Naive B cell (primary cell): ENCODE results near the gene DNAH1. TPM values are rescaled to one million over a fixed set of nuclear protein-coding genes. Genes with fewer than 3 reads are reported as not detected.
"Not testable (repeated sequence)": the region's sequence is repeated elsewhere in the genome, so short reads cannot be mapped to it uniquely, and the experiment has no call there.

Source experiments
- ATAC-seq, 2 donors: fragments of 150-1000 bp; cut with Tn5 transposase; 2 replicates each; pipeline ENCODE4 v1.10.0; 2021; ENCODE audit warnings: low read depth in 2 of 2, mild to moderate bottlenecking in 2 of 2, moderate library complexity in 2 of 2
- DNase-seq: peaks from one replicate; pipeline ENCODE4 v3.0.0; 2022
- H3K27ac Mint-ChIP-seq, 6 donors: one replicate each; pipeline ENCODE4 v1.8.0; 2020 to 2022; ENCODE audit warnings: mild to moderate bottlenecking in 6 of 6, mixed read lengths in 6 of 6, moderate library complexity in 5 of 6, inconsistent platforms in 2 of 6
- H3K27me3 Mint-ChIP-seq, 3 donors: one replicate each; pipeline ENCODE4 v1.8.0; 2021 to 2022; ENCODE audit warnings: mixed read lengths in 3 of 3, mild to moderate bottlenecking in 1 of 3
- H3K36me3 Mint-ChIP-seq, 2 donors: one replicate each; pipeline ENCODE4 v1.8.0; 2020 to 2022; ENCODE audit warnings: mixed read lengths in 2 of 2, inconsistent platforms in 1 of 2, mild to moderate bottlenecking in 1 of 2
- H3K4me1 Mint-ChIP-seq, 3 donors: one replicate each; pipeline ENCODE4 v1.8.0; 2020 to 2022; ENCODE audit warnings: mixed read lengths in 3 of 3, inconsistent platforms in 1 of 3, mild to moderate bottlenecking in 1 of 3, moderate library complexity in 1 of 3
- H3K4me3 Mint-ChIP-seq, 8 donors: one replicate each; pipeline ENCODE4 v1.8.0; 2020 to 2022; ENCODE audit warnings: mild to moderate bottlenecking in 8 of 8, mixed read lengths in 8 of 8, moderate library complexity in 8 of 8, inconsistent platforms in 2 of 8
- H3K9me3 Mint-ChIP-seq, 7 donors: one replicate each; pipeline ENCODE4 v1.8.0; 2020 to 2022; ENCODE audit warnings: mixed read lengths in 7 of 7, mild to moderate bottlenecking in 5 of 7, inconsistent platforms in 2 of 7, moderate library complexity in 1 of 7
- polyA plus RNA-seq, 6 donors: library from polyadenylated mRNA; unstranded; fragments of 300-500 nt; fragmentation: Illumina TruSeq; gene quantifications; one replicate each; pipeline ENCODE4 v1.2.3, GENCODE V29; 2021; ENCODE audit warnings: low read depth in 6 of 6

DNAH1 gene
- polyA plus RNA-seq: 1 to 10 TPM in 2 of 6 donors, under 1 TPM in 3, not detected in 1; 0.45 to 1.6 (median 0.65) TPM

- peak within 1 kb of the TSS in 3 of 6 donors; percentile 40 to 88 (median 72) for H3K27ac Mint-ChIP-seq
- H3K4me1 Mint-ChIP-seq: peaks cover 28 to 42% (median 40%) of the 10 kb centered on the region in 3 donors
- H3K36me3 Mint-ChIP-seq: no peaks in the 10 kb centered on the region
- ATAC-seq (no peak), DNase-seq (no peak)
- no peaks in the 10 kb centered on the region for H3K9me3 Mint-ChIP-seq
- H3K4me3 Mint-ChIP-seq: peak within 1 kb of the TSS in 6 of 8 donors; percentile 38 to 79 (median 64)
- H3K27me3 Mint-ChIP-seq: no peaks in the 10 kb centered on the region
Measured at GRCh38 chr3:52315977-52316764, at the start of gene DNAH1. Gene DNAH1, plus strand, starts transcription at chr3:52316319. Its CDS starts 6,124 bp downstream, at chr3:52322443.

DNA sequence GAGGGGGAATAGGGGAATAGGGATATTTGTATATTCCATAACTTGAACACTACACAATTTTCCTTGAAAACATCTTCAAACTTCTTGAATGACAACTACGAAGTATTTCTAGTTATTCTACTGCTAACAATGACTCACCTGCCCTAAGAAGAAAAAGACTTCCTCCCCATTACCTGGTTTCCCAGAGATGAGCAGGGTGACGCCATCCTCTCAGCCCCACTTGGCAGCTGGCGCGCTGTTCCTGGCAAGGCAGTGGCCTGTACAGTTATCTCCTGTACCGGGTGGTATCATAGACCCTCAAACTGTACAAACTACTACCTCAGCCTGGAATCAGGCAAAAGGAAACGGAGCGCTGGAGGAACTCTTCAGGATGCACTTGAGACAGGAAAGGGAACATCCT is 48.1 kb upstream of the DNAH1 start:
- Mint-ChIP-seq H3K27me3 (no peaks in the 10 kb centered on the region), H3K27ac (peak overlapping the region in 3 of 6 donors; percentile 44 to 93 (median 92)), H3K4me3 (peak overlapping the region in 1 of 8 donors; percentile 5), H3K4me1 (peaks cover 37 to 63% (median 50%) of the 10 kb centered on the region in 3 donors), H3K36me3 (peaks cover 16 to 32% of the 10 kb centered on the region in 2 donors), H3K9me3 (no peaks in the 10 kb centered on the region)
- DNase-seq (no peak), ATAC-seq (no peak)

GRCh38 chr3:52269776-52270175 is 46.3 kb upstream of the DNAH1 start:
- Mint-ChIP-seq H3K4me1 (peaks cover 28 to 63% (median 49%) of the 10 kb centered on the region in 3 donors), H3K36me3 (peaks cover 8 to 15% of the 10 kb centered on the region in 2 donors), H3K27ac (peak overlapping the region in 3 of 6 donors; percentile 52 to 91 (median 77)), H3K9me3 (no peaks in the 10 kb centered on the region), H3K27me3 (no peaks in the 10 kb centered on the region), H3K4me3 (peak overlapping the region in 1 of 8 donors; percentile 6)
- ATAC-seq: no peak
- DNase-seq: no peak

GRCh38 chr3:52270252-52270754 is 45.8 kb upstream of the DNAH1 start:
- Mint-ChIP-seq H3K4me1 (peaks cover 30 to 69% (median 51%) of the 10 kb centered on the region in 3 donors), H3K36me3 (peaks cover 8 to 14% of the 10 kb centered on the region in 2 donors), H3K4me3 (peak overlapping the region in 5 of 8 donors; percentile 6 to 70 (median 25)), H3K9me3 (no peaks in the 10 kb centered on the region), H3K27me3 (no peaks in the 10 kb centered on the region), H3K27ac (peak overlapping the region in 5 of 6 donors; percentile 54 to 91 (median 80))
- no peak for DNase-seq
- ATAC-seq: peak; percentile 35 to 59

DNA sequence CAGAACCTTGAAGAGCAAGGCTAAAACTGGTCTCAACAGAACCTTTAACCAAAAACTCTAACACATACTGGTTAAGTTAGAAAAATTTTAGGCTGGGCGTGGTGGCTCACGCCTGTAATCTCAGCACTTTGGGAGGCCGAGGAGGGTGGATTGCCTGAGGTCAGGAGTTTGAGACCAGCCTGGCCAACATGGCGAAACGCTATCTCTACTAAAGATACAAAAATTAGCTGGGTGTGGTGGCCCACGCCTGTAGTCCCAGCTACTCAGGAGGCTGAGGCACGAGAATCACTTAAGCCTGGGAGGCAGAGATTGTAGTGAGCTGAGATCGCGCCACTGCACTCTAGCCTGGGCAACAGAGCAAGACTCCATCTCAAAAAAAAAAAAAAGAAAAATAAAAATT is 43.9 kb upstream of the DNAH1 start:
- Mint-ChIP-seq H3K4me1 (peaks cover 45 to 86% (median 68%) of the 10 kb centered on the region in 3 donors), H3K36me3 (peaks cover 4 to 15% of the 10 kb centered on the region in 2 donors), H3K4me3 (peak overlapping the region in 3 of 8 donors; percentile 12 to 40 (median 18)), H3K27ac (peak overlapping the region in 3 of 6 donors; percentile 77 to 78 (median 77))
- H3K27me3 Mint-ChIP-seq, H3K9me3 Mint-ChIP-seq, DNase-seq, ATAC-seq: not testable (repeated sequence)

DNA sequence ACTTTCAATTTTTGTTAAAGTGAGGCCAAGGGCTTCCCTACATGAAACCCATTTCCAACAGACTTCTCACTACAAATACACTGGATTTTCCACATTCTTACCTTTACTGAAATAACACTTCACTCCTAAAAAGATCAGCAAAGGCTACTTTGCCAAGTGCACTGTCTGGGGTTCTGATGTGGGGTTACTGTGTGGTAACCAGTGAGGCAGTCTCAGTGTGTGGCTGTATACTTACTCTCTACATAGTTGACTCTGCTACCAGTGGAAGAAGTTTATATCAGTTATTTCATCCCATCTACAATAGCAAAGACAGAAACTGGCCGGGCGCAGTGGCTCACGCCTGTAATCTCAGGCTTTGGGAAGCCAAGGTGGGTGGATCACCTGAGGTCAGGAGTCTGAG is 43.3 kb upstream of the DNAH1 start:
- H3K4me1 Mint-ChIP-seq: peaks cover 46 to 86% (median 74%) of the 10 kb centered on the region in 3 donors
- no peaks in the 10 kb centered on the region for H3K27me3 Mint-ChIP-seq
- H3K9me3 Mint-ChIP-seq: no peaks in the 10 kb centered on the region
- peak overlapping the region in 2 of 8 donors; percentile 12 to 13 for H3K4me3 Mint-ChIP-seq
- peak overlapping the region in 2 of 6 donors; percentile 34 to 49 for H3K27ac Mint-ChIP-seq
- DNase-seq (no peak), ATAC-seq (no peak)
- peaks cover 4 to 15% of the 10 kb centered on the region in 2 donors for H3K36me3 Mint-ChIP-seq

GRCh38 chr3:52274781-52275180 is 41.3 kb upstream of the DNAH1 start:
- H3K9me3 Mint-ChIP-seq, ATAC-seq, H3K27me3 Mint-ChIP-seq, DNase-seq, H3K36me3 Mint-ChIP-seq: not testable (repeated sequence)
- Mint-ChIP-seq H3K27ac (peak overlapping the region in 2 of 6 donors; percentile 81 to 85), H3K4me3 (peak overlapping the region in 5 of 8 donors; percentile 2 to 98 (median 79)), H3K4me1 (peaks cover 49 to 83% (median 73%) of the 10 kb centered on the region in 3 donors)

GRCh38 chr3:52277071-52277964 is 38.8 kb upstream of the DNAH1 start:
- H3K27me3 Mint-ChIP-seq: no peaks in the 10 kb centered on the region
- H3K4me1 Mint-ChIP-seq: peaks cover 34 to 63% (median 51%) of the 10 kb centered on the region in 3 donors
- H3K27ac Mint-ChIP-seq: peak overlapping the region; percentile 87 to 99 (median 96)
- no peaks in the 10 kb centered on the region for H3K9me3 Mint-ChIP-seq
- peaks cover 0 to 9% of the 10 kb centered on the region in 2 donors for H3K36me3 Mint-ChIP-seq
- ATAC-seq (peak; percentile 8 to 11), DNase-seq (peak; percentile 50)
- H3K4me3 Mint-ChIP-seq: peak overlapping the region; percentile 96 to 100 (median 98)

DNA sequence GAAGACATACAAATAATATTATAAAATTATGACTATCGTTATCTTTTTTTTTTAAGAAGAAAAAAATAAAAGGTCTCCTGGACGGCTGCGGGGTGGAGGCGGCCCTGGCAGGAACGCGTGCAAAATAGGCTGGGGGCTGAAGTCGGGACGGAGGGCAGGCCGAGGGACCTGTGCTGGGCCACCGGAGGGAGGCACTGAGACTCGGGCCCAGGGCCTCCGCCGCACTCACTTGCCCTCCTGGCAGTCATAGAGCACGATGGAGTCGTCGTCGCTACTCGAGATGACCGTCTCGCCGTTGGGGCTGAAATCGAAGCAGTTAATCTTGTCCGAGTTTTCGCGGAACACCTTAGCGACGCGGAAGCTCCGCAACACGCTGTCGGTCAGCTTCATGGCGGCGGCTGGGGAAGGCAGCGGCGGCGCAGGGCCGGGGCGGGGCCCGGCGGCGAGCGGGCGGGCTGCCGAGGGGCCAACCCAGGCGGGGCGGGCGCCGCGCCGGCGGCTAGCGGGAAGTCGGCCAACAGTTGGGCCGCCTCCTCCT is 38.1 kb upstream of the DNAH1 start:
- peak; percentile 86 for DNase-seq
- Mint-ChIP-seq H3K27me3 (no peaks in the 10 kb centered on the region), H3K4me3 (peak overlapping the region; percentile 96 to 100 (median 98)), H3K36me3 (peaks cover 0 to 9% of the 10 kb centered on the region in 2 donors), H3K27ac (peak overlapping the region; percentile 95 to 99 (median 99)), H3K4me1 (peaks cover 30 to 58% (median 46%) of the 10 kb centered on the region in 3 donors), H3K9me3 (no peaks in the 10 kb centered on the region)
- peak; percentile 69 to 71 for ATAC-seq

DNA sequence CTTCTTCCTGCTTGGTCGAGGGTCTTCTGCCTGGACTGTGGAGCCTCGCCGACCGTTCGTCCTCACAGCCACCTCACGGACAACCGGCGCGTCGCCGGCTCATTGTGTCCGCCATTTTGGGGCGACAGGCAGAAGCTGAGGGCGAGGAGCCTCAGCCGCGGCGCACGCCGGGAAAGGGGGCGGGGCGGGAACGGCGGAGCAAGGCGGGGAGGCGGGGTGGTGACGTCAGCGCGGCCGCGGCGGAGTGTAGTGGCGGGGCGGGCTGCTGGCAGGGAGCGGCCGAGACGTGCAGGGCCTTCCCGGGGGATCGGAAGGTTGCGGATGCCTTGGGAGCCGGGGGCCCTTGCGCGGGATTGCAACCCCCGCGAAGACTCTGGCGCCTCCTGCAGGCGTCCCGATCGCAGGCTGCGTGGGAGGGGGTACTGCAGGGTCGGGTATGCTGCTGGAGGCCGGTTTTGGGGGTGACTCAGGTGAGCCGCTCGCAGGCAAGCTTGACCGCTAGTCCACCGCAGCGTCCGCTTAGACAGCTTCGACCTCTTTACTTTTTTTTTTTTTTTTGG is 37.5 kb upstream of the DNAH1 start, which contains the start of gene WDR82:
TSS of gene WDR82 (minus strand) at position 140 of the 560 bp plus-strand sequence. CDS start 288 bp downstream, outside the sequence.
- peak within 1 kb of the TSS; percentile 95 to 99 (median 99) for H3K27ac Mint-ChIP-seq
- peaks cover 0 to 9% of the 10 kb centered on the region in 2 donors for H3K36me3 Mint-ChIP-seq
- H3K9me3 Mint-ChIP-seq: no peaks in the 10 kb centered on the region
- ATAC-seq (peak; percentile 87), DNase-seq (peak; percentile 96)
- peaks cover 30 to 53% (median 41%) of the 10 kb centered on the region in 3 donors for H3K4me1 Mint-ChIP-seq
- H3K4me3 Mint-ChIP-seq: peak within 1 kb of the TSS; percentile 96 to 100 (median 98)
- no peaks in the 10 kb centered on the region for H3K27me3 Mint-ChIP-seq

DNA sequence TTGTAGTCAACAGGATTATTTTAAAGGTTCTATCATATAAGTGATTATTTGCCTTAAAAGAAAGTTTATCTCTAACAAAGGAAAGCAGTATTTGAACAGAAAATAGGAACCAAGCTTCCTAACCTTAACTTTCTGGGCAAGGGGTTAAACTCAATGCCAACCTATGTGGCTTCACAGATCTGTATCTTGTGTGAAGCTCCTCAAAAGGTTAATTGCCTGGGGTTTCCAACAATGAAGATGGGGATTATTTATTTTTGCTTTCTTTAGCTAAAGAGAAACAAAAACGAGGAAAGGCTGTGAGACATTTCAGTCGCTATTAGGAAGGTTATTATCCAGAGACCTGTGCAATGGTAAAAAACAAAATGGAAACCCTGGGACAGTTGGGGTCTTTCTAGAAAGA is 36.5 kb upstream of the DNAH1 start:
- DNase-seq: no peak
- H3K27ac Mint-ChIP-seq: peak overlapping the region in 4 of 6 donors; percentile 49 to 99 (median 78)
- H3K36me3 Mint-ChIP-seq: peaks cover 0 to 9% of the 10 kb centered on the region in 2 donors
- H3K27me3 Mint-ChIP-seq: no peaks in the 10 kb centered on the region
- H3K9me3 Mint-ChIP-seq: no peaks in the 10 kb centered on the region
- ATAC-seq: no peak
- H3K4me3 Mint-ChIP-seq: peak overlapping the region; percentile 42 to 99 (median 96)
- H3K4me1 Mint-ChIP-seq: peaks cover 26 to 43% (median 33%) of the 10 kb centered on the region in 3 donors

DNA sequence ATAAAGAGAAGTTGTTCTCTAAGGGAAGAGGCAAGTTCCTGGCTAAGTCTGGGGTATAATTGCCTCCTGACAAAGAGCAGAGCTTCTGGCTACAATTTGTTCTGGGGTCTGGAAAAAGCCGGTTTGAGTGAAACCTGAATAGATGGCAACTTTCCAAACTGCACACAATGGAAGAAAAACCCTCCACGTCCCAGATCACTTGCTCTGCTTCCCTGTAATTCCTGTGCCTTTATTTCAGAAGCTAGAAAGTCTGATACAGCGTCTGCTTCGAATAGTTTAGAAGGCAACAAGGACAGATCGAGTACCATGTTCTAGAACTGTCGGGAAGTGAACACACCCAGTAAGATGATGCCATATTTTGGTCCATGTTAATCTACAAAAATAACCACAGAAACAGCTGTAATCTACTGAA is 36.1 kb upstream of the DNAH1 start:
- peaks cover 26 to 39% (median 31%) of the 10 kb centered on the region in 3 donors for H3K4me1 Mint-ChIP-seq

More for the DNA sequence above, 36.1 kb upstream of the DNAH1 start:
- no peaks in the 10 kb centered on the region for H3K27me3 Mint-ChIP-seq
- peaks cover 0 to 9% of the 10 kb centered on the region in 2 donors for H3K36me3 Mint-ChIP-seq
- DNase-seq (no peak), ATAC-seq (no peak)
- peak overlapping the region in 3 of 8 donors; percentile 28 to 99 (median 98) for H3K4me3 Mint-ChIP-seq
- H3K27ac Mint-ChIP-seq: peak overlapping the region in 1 of 6 donors; percentile 49
- no peaks in the 10 kb centered on the region for H3K9me3 Mint-ChIP-seq
